Amniotic epithelial cell (primary cell): ENCODE data around the gene DDX25.

Experiments used
- DNase-seq: peaks from one replicate; pipeline ENCODE4 v3.0.0-alpha.2; 2010; ENCODE audit warnings: low read depth

Gene DDX25

DNA sequence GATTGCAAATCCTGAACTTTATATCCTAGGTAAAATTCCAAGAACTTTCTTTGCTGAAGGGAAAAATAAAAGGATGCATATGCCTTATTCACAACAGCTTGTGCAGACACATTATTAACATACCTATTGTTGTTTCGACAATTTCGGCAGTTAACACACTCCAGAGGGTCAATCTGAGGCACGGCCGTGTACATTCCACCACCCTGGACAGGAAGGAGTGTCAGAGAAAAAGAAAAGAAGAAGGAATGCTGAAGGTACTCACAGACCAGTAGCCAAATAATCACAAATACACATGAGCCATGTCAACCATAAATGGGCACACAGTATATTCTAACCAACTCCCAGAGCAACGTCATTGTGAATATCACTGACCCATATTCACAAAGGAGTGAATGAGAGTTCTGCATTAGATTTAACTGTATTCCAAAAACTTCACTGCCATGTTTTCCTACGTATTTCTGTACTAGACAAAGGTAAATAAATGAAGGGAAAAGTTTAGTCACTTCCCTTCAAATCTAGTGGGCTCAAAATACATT is 73.9 kb downstream of the DDX25 start:
- DNase-seq: no peak
